Stimulated activated CD4-positive, alpha-beta T cell treated with anti-CD3 and anti-CD28 coated beads, Interleukin-4, amount 100 ng/mL, for 48 hours (primary cell): Measurements from ENCODE around the gene FARS2.

Experiments
- DNase-seq, 2 donors: peaks; one replicate each; pipeline ENCODE4 v3.0.0-alpha.2; 2020; ENCODE audit warnings: low read depth in 2 of 2

FARS2 gene

DNA sequence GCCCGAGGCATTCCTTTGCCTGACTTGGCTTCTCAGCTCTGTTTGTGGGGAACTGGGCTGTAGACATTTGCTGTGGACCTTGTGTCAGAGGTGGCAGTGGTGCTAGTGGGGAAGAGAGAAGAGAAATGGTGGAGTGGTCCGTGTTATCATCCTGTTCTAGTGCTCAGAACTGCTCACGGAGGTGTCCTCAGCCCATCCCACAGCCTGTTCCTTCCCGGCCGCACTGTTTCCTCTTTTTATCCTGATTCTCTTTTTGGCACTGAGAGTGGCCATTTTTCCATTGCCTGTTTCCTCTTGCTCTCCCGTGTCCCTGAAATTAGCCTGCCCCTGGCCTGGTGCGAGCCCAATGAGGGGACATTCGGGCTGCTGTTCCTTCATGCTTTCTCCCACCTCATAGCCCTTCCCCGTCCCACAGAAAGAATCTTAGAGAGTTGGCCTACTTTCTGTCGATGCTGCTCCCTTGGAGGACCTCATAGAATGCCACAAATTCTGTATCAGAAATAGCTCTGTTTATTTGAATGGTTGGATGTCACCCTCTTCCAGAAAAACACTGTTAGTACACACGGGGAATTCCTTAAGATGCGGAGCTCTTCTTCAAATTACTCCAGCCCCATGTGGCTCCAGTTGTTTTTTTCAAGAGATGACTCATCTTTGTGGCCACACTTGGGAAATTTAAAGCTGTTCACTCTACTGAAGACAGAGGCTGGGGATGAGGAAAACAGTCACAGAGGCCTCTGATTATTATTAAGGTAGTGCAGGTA lies 26.1 kb downstream of the FARS2 start:
- no peak for DNase-seq

DNA sequence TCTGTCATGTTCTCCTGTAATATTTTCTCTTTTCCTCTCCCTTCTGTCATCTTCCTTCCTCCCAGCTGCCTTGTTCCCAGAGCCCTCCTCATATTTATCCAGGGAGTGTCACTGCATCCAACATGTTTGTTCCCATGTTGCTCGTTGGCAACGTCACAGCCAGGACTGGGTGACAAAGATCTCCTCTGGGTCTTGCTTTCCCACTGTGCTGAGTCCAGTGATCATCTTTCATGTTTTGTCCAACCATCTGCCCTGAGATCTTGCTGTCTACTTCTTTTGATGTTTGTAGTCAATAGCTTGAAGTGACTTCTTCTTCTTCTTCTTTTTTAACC lies 26.6 kb downstream of the FARS2 start:
- no peak for DNase-seq

GRCh38 chr6:5290097-5290496 lies 28.8 kb downstream of the FARS2 start:
- no peak for DNase-seq

DNA sequence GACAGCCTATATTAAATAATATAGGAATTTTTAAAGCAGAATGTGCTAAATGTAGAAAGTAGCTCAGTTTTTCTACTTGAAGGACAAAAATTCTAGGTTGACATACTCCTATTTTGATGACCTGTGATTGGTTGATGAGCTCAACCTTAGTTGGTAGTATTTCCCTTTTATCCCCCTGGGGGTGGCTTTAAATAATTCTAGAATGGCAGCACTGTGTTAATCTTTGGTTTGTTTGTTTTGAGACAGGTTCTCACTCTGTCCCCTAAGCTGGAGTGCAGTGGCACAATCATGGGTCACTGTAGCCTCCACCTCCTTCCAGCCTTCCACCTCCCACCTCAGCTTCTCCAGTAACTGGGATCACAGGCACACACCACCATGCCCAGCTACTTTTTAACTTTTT lies 29.2 kb downstream of the FARS2 start:
- DNase-seq, result no peak

DNA sequence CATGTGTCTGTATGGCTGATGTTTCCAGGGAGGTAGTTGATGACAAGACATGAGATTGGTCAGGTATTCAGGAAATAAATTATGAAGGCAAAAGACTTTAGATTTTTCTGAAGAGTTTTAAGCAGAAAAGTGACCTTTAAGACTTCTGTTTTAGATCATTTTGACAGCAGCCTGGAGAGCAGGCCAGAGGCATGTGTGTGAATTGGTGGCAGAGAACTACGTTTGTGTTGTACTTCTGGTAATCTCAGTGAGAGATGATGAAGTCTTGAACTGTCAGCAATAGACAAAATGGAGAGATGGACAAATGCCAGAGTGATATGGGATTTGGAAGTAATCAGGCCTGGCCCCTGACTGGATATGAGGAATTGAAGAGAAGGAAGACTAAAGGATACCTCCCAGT lies 30.8 kb downstream of the FARS2 start:
- DNase-seq, result no peak

DNA sequence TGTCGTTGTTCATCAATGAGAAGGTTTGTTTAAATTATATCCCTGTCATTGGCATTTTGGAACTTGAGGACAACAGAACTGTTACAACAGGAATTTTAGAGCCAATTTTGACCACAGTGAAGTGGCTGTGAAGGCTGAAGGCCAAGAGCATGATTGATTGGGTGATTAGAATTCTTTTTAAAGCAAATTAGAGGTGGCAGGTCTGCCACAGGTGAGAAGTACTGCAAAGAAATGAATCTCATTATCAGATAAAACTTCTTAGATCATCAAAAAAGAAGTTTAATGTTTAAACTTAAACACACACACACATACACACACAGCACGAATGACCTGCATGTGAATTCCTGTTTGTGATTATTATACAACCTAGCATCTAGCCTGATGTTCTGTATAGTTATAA lies 32.4 kb downstream of the FARS2 start:
- DNase-seq, result no peak

GRCh38 chr6:5294392-5295211 lies 33.3 kb downstream of the FARS2 start:
- no peak for DNase-seq

DNA sequence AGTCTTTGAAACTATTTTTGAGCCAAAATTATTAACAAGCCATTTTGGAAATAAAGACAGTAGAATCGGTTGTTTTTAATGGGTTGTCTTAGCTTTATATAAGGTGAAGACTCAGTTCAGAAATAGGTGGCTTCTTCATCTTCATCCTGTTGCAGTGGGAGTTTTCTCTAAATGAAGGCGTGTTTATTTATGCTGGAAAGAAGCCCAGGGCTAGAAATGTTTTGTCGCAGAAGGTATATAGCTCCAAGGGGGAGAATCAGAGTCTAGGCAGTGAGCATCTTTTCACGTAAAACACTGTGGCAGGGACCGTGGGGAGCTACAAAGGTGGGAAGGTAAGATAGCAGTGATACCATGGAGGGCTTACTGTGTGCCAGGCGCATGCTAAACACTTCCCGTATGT lies 34.3 kb downstream of the FARS2 start:
- DNase-seq, result no peak

DNA sequence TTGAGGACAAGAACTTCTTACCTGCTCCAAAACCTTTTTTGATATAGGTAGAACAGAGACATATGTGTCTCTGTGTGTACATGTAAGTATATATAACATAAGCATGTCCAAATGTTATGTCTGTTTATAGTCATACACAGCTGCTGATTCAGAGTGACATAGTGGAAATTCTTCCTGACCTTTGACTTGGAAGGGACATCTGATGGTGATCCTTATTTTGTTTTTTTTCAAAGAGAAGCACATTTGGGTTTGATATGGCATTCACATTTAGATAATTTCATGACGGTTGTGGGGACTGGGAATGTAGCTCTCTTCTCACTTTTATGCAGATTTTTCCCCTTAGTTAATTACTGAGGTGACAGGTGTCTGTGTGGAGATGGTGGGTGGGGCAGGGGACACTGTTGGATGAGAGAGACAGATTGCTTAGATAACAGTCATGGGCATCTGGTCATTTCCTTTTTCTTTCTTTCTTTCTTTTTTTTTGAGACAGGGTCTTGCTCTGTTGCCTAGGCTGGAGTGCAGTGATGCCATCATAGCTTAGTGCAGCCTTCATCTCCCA lies 39.0 kb downstream of the FARS2 start:
- no peak for DNase-seq

GRCh38 chr6:5302220-5302946 lies 41.1 kb downstream of the FARS2 start:
- DNase-seq, result peak in 1 of 2 donors; percentile 50

- DNase-seq, result peak; percentile 37 to 50
Observed at GRCh38 chr6:5302995-5303622, 41.8 kb downstream of the FARS2 start.

DNA sequence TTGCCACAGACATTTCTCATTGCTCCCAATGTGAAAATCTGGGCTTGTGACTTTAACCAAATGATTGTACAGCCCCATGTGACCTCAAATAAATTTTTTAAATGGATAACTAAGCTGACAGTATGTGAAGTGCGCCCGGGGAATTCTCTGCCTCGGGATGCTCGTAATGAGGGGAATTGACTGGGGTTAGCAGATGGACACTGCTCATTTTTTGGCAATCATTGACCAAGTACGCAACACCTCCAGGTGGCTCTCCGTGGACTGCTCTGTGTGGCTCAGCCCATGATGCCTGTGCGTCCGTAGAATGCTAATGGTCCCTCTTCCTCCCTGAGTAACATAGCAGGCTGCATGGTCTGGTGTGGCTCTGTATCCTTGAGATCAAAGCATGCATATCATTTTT lies 42.4 kb downstream of the FARS2 start:
- no peak for DNase-seq

- no peak for DNase-seq
Observed at GRCh38 chr6:5305968-5306626, 44.8 kb downstream of the FARS2 start.

GRCh38 chr6:5307058-5307457 lies 45.7 kb downstream of the FARS2 start:
- DNase-seq, result no peak

- DNase-seq, result no peak
Observed at GRCh38 chr6:5308066-5308465, 46.8 kb downstream of the FARS2 start.

- DNase-seq, result no peak
Observed at GRCh38 chr6:5314191-5314865, 53.0 kb downstream of the FARS2 start.

- no peak for DNase-seq
Observed at GRCh38 chr6:5315881-5316280, 54.6 kb downstream of the FARS2 start.

DNA sequence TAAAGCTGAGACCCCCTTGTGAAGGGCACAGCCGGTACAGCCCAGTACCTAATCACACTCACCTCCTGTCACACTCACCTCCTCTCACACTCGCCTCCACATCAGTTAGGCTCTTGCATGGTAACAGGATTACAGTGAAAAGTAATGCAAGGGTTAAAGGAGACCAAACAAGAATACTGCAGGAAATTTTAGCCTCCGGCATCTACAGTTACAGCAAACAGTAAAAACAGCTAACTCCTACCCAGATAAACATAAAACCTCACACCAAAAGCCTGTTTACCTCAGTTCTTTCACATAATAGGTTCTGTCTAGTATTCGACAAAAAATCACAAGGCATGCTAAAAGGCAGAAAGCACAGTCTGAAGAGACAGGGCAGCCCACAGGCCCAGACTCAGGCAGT lies 55.6 kb downstream of the FARS2 start:
- no peak for DNase-seq

GRCh38 chr6:5318617-5319272 lies 57.4 kb downstream of the FARS2 start:
- no peak for DNase-seq

- no peak for DNase-seq
Observed at GRCh38 chr6:5323979-5324378, 62.7 kb downstream of the FARS2 start.
